NCI-H2029 treated with DMSO at 0.1 percent for 48 hours (cell line): Measurements from ENCODE around the gene HUS1B.
"Not testable (repeated sequence)": the region's sequence is repeated elsewhere in the genome, so short reads cannot be mapped to it uniquely, and the experiment has no call there.

Experiments
- DNase-seq: peaks from one replicate; lab custom pipeline; 2025; lab: John Stamatoyannopoulos, UW

The HUS1B gene

GRCh38 chr6:678520-678919, 21.6 kb upstream of the HUS1B start:
- DNase-seq: no peak

- no peak for DNase-seq
These were observed 21.0 kb upstream of the HUS1B start for GRCh38 chr6:677919-678318.

GRCh38 chr6:674956-675355, 18.1 kb upstream of the HUS1B start:
- DNase-seq: no peak

GRCh38 chr6:674406-674805, 17.5 kb upstream of the HUS1B start:
- no peak for DNase-seq

GRCh38 chr6:667253-667927, 10.5 kb upstream of the HUS1B start:
- no peak for DNase-seq

- no peak for DNase-seq
These were observed 8.7 kb upstream of the HUS1B start for GRCh38 chr6:665403-666267.

GRCh38 chr6:663788-664187, 6.9 kb upstream of the HUS1B start:
- DNase-seq: not testable (repeated sequence)

GRCh38 chr6:659716-660581, 3.0 kb upstream of the HUS1B start:
- peak; percentile 12 for DNase-seq

- DNase-seq: no peak
These were observed 1.3 kb upstream of the HUS1B start for GRCh38 chr6:658244-658643.

GRCh38 chr6:657743-658142, 843 bp upstream of the HUS1B start:
- no peak for DNase-seq

- DNase-seq: no peak
These were observed 2.8 kb downstream of the HUS1B start for GRCh38 chr6:654136-654535.

GRCh38 chr6:652865-653264, 4.0 kb downstream of the HUS1B start:
- no peak for DNase-seq

GRCh38 chr6:650098-650497, 6.8 kb downstream of the HUS1B start:
- no peak for DNase-seq

- DNase-seq: no peak
These were observed 14.1 kb downstream of the HUS1B start for GRCh38 chr6:642805-643204.

- no peak for DNase-seq
These were observed 15.5 kb downstream of the HUS1B start for GRCh38 chr6:641225-641985.

- DNase-seq: no peak
These were observed 20.4 kb downstream of the HUS1B start for GRCh38 chr6:636488-636887.

GRCh38 chr6:635233-635632, 21.7 kb downstream of the HUS1B start:
- DNase-seq: no peak

GRCh38 chr6:633611-634010, 23.3 kb downstream of the HUS1B start:
- no peak for DNase-seq

- DNase-seq: no peak
These were observed 28.1 kb downstream of the HUS1B start for GRCh38 chr6:628766-629165.

GRCh38 chr6:626236-626635, 30.7 kb downstream of the HUS1B start:
- no peak for DNase-seq

- no peak for DNase-seq
These were observed 31.9 kb downstream of the HUS1B start for GRCh38 chr6:624979-625378.

- DNase-seq: no peak
These were observed 34.4 kb downstream of the HUS1B start for GRCh38 chr6:622462-622861.
